ENCODE results near the gene DGLUCY. TPM values are rescaled to one million over a fixed set of nuclear protein-coding genes. Genes with fewer than 3 reads are reported as not detected.

The DGLUCY gene
- total and polyA plus RNA-seq, 4 donors = 17.9 to 58.1 (median 24.9) TPM

DNA sequence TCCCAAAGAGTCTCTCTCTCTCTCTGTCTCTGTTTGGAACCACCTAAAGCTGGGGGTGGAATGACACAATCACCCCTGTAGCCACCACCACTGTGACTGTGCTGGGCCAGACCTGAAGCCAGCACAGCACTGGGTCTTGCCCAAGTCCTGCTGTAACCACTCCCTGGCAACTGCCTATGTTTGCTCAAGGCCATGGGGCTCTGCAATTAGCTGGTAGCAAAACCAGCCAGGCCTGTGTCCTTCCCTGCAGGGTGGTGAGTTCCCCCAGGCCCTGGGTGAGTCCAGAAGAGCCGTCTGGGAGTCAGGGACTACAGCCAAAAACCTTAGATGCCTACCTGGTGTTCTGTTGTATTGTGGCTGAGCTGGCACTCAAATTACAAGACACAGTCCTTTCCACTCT is 50.8 kb downstream of the DGLUCY start (continued):
- TF ChIP-seq, protein P1, sequence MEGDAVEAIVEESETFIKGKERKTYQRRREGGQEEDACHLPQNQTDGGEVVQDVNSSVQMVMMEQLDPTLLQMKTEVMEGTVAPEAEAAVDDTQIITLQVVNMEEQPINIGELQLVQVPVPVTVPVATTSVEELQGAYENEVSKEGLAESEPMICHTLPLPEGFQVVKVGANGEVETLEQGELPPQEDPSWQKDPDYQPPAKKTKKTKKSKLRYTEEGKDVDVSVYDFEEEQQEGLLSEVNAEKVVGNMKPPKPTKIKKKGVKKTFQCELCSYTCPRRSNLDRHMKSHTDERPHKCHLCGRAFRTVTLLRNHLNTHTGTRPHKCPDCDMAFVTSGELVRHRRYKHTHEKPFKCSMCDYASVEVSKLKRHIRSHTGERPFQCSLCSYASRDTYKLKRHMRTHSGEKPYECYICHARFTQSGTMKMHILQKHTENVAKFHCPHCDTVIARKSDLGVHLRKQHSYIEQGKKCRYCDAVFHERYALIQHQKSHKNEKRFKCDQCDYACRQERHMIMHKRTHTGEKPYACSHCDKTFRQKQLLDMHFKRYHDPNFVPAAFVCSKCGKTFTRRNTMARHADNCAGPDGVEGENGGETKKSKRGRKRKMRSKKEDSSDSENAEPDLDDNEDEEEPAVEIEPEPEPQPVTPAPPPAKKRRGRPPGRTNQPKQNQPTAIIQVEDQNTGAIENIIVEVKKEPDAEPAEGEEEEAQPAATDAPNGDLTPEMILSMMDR (IDR thresholded peaks at IDR 0.05; ENCODE audit: low read depth, low read length, missing input control) = no peak
- no peak for TF ChIP-seq GABPA (IDR thresholded peaks at IDR 0.05 in 1 of 2, conservative IDR thresholded peaks at IDR 0.05 in 1 of 2)

DNA sequence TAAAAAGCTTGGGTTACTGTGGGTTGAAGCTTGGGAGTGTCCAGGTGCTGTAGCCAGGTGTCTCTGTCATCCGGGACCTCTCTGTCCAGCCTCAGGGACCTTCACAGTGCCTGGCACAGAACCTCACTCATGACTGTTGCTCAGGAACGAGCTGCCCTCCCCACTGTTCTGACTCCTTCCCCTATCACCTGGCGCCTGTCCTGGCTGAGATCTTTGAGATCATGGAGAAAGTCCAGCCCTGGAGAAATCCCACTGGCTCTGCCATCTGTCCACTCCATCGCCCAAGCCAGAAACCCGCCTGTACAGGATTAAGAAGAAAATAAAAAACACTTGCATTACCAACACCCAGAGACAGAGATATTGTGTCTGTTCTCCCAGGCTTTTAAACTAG is 53.5 kb downstream of the DGLUCY start:
- DNase-seq (ENCODE audit: low spot score) = no peak
- H3K27me3 ChIP-seq (ENCODE audit: control insufficient read depth in 4 of 4, insufficient read depth in 4 of 4, low read length in 3 of 4) = no peaks in the 10 kb centered on the region
- WGBS = 91% methylated on average over 5 of the region's 5 CpGs
- TF ChIP-seq HNF4A (conservative IDR thresholded peaks at IDR 0.05) = no peak
- TF ChIP-seq, protein P1 (IDR thresholded peaks at IDR 0.05; ENCODE audit: low read depth, low read length, missing input control) = no peak
- no peak for TF ChIP-seq TAF1 (conservative IDR thresholded peaks at IDR 0.05)
- no peak for TF ChIP-seq FOXA2 (IDR thresholded peaks at IDR 0.05)
- TF ChIP-seq RXRA (IDR thresholded peaks at IDR 0.05) = no peak
- TF ChIP-seq JUND (IDR thresholded peaks at IDR 0.05) = no peak
- peaks cover 4 to 27% (median 18%) of the 10 kb centered on the region in 4 donors for H3K36me3 ChIP-seq (ENCODE audit: control insufficient read depth in 4 of 4, insufficient read depth in 3 of 4, low read depth in 1 of 4, low read length in 3 of 4)
- H3K27ac ChIP-seq (ENCODE audit: low read depth in 1 of 2, low read length in 2 of 2) = no peak overlapping the region
- no peak overlapping the region for H3K4me3 ChIP-seq (ENCODE audit: low read depth in 1 of 3, low read length in 3 of 3)
- H3K9ac ChIP-seq (ENCODE audit: low read depth in 1 of 2, low read length in 2 of 2) = no peak overlapping the region
- H3K9me3 ChIP-seq (ENCODE audit: control insufficient read depth in 4 of 4, low read length in 3 of 4) = no peaks in the 10 kb centered on the region
- peaks cover 0 to 35% (median 25%) of the 10 kb centered on the region in 4 donors for H3K4me1 ChIP-seq (ENCODE audit: control insufficient read depth in 4 of 4, insufficient read depth in 4 of 4, low read length in 3 of 4)

DNA sequence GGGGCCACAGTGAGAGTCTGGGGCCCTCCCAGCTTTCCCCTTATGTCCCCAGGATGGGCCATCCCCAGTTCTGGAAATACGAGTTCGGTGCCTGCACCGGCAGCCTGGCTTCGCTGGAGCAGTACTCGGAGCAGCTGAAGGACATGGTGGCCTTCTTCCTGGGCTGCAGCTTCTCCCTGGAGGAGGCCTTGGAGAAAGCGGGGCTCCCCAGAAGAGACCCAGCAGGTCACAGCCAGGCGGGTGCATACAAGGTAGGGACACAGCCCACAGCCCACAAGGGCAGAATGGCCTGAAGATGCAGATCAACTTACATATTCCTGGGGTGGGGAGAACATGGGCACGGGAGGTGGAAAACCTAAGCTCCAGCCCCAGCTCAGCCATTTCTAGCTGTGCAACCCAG is 56.1 kb downstream of the DGLUCY start:
- no peak for DNase-seq (ENCODE audit: low spot score)
- no peaks in the 10 kb centered on the region for H3K9me3 ChIP-seq (ENCODE audit: control insufficient read depth in 4 of 4, low read length in 3 of 4)
- 91% methylated on average over 8 of the region's 8 CpGs for WGBS
- H3K9ac ChIP-seq (ENCODE audit: low read depth in 1 of 2, low read length in 2 of 2) = no peak overlapping the region
- no peaks in the 10 kb centered on the region for H3K27me3 ChIP-seq (ENCODE audit: control insufficient read depth in 4 of 4, insufficient read depth in 4 of 4, low read length in 3 of 4)
- peaks cover 0 to 30% (median 22%) of the 10 kb centered on the region in 4 donors for H3K4me1 ChIP-seq (ENCODE audit: control insufficient read depth in 4 of 4, insufficient read depth in 4 of 4, low read length in 3 of 4)
- no peak for TF ChIP-seq NR2F2 (IDR thresholded peaks at IDR 0.05)
- TF ChIP-seq JUND (IDR thresholded peaks at IDR 0.05) = no peak
- TF ChIP-seq SP1 (IDR thresholded peaks at IDR 0.05) = no peak
- TF ChIP-seq, protein P1 (IDR thresholded peaks at IDR 0.05; ENCODE audit: low read depth, low read length, missing input control) = no peak
- TF ChIP-seq HNF4A (conservative IDR thresholded peaks at IDR 0.05) = no peak
- TF ChIP-seq, protein P2, sequence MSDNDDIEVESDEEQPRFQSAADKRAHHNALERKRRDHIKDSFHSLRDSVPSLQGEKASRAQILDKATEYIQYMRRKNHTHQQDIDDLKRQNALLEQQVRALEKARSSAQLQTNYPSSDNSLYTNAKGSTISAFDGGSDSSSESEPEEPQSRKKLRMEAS (IDR thresholded peaks at IDR 0.05) = no peak
- TF ChIP-seq TAF1 (conservative IDR thresholded peaks at IDR 0.05) = no peak
- no peak for TF ChIP-seq RAD21 (IDR thresholded peaks at IDR 0.05)
- TF ChIP-seq HNF4G (IDR thresholded peaks at IDR 0.05) = no peak
- no peak for TF ChIP-seq GABPA (IDR thresholded peaks at IDR 0.05 in 1 of 2, conservative IDR thresholded peaks at IDR 0.05 in 1 of 2)
- TF ChIP-seq RXRA (IDR thresholded peaks at IDR 0.05) = no peak
- TF ChIP-seq, protein P3, sequence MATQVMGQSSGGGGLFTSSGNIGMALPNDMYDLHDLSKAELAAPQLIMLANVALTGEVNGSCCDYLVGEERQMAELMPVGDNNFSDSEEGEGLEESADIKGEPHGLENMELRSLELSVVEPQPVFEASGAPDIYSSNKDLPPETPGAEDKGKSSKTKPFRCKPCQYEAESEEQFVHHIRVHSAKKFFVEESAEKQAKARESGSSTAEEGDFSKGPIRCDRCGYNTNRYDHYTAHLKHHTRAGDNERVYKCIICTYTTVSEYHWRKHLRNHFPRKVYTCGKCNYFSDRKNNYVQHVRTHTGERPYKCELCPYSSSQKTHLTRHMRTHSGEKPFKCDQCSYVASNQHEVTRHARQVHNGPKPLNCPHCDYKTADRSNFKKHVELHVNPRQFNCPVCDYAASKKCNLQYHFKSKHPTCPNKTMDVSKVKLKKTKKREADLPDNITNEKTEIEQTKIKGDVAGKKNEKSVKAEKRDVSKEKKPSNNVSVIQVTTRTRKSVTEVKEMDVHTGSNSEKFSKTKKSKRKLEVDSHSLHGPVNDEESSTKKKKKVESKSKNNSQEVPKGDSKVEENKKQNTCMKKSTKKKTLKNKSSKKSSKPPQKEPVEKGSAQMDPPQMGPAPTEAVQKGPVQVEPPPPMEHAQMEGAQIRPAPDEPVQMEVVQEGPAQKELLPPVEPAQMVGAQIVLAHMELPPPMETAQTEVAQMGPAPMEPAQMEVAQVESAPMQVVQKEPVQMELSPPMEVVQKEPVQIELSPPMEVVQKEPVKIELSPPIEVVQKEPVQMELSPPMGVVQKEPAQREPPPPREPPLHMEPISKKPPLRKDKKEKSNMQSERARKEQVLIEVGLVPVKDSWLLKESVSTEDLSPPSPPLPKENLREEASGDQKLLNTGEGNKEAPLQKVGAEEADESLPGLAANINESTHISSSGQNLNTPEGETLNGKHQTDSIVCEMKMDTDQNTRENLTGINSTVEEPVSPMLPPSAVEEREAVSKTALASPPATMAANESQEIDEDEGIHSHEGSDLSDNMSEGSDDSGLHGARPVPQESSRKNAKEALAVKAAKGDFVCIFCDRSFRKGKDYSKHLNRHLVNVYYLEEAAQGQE (IDR thresholded peaks at IDR 0.05) = no peak
- TF ChIP-seq FOXA2 (IDR thresholded peaks at IDR 0.05) = no peak
- TF ChIP-seq, protein P4, sequence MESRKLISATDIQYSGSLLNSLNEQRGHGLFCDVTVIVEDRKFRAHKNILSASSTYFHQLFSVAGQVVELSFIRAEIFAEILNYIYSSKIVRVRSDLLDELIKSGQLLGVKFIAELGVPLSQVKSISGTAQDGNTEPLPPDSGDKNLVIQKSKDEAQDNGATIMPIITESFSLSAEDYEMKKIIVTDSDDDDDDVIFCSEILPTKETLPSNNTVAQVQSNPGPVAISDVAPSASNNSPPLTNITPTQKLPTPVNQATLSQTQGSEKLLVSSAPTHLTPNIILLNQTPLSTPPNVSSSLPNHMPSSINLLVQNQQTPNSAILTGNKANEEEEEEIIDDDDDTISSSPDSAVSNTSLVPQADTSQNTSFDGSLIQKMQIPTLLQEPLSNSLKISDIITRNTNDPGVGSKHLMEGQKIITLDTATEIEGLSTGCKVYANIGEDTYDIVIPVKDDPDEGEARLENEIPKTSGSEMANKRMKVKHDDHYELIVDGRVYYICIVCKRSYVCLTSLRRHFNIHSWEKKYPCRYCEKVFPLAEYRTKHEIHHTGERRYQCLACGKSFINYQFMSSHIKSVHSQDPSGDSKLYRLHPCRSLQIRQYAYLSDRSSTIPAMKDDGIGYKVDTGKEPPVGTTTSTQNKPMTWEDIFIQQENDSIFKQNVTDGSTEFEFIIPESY (IDR thresholded peaks at IDR 0.05) = no peak
- TF ChIP-seq, protein P5, sequence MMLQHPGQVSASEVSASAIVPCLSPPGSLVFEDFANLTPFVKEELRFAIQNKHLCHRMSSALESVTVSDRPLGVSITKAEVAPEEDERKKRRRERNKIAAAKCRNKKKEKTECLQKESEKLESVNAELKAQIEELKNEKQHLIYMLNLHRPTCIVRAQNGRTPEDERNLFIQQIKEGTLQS (IDR thresholded peaks at IDR 0.05) = no peak
- TF ChIP-seq FOXA1 (IDR thresholded peaks at IDR 0.05) = no peak
- no peak for TF ChIP-seq EGR1 (IDR thresholded peaks at IDR 0.05; ENCODE audit: low read depth in 2 of 2)
- no peak for TF ChIP-seq YY1 (IDR thresholded peaks at IDR 0.05)
- peak overlapping the region; percentile 2 to 3 for H3K27ac ChIP-seq (ENCODE audit: low read depth in 1 of 2, low read length in 2 of 2)
- H3K36me3 ChIP-seq (ENCODE audit: control insufficient read depth in 4 of 4, insufficient read depth in 3 of 4, low read depth in 1 of 4, low read length in 3 of 4) = peaks cover 4 to 26% (median 18%) of the 10 kb centered on the region in 4 donors
- H3K4me3 ChIP-seq (ENCODE audit: low read depth in 1 of 3, low read length in 3 of 3) = no peak overlapping the region

All from liver (tissue), 9 donors.